ENCODE results near the gene NOMO2.
"Not testable (repeated sequence)": the region's sequence is repeated elsewhere in the genome, so short reads cannot be mapped to it uniquely, and the experiment has no call there.

NOMO2 gene

GRCh38 chr16:18561727-18562314 is at the start of gene NOMO2:
NOMO2 (minus strand) TSS chr16:18562097; CDS start chr16:18562040, 57 bp downstream.
- DNase-seq: peak; percentile 93

- DNase-seq: not testable (repeated sequence)
Observed at GRCh38 chr16:18610147-18610803, 48.4 kb upstream of the NOMO2 start.

GRCh38 chr16:18608271-18608670 is 46.4 kb upstream of the NOMO2 start:
- not testable (repeated sequence) for DNase-seq

- DNase-seq: not testable (repeated sequence)
Observed at GRCh38 chr16:18603572-18604246, 41.8 kb upstream of the NOMO2 start.

- not testable (repeated sequence) for DNase-seq
Observed at GRCh38 chr16:18598582-18598981, 36.7 kb upstream of the NOMO2 start.

GRCh38 chr16:18597734-18598133 is 35.8 kb upstream of the NOMO2 start:
- DNase-seq: not testable (repeated sequence)

- DNase-seq: not testable (repeated sequence)
Observed at GRCh38 chr16:18597319-18597718, 35.4 kb upstream of the NOMO2 start.

GRCh38 chr16:18595796-18596195 is 33.9 kb upstream of the NOMO2 start:
- DNase-seq: not testable (repeated sequence)

GRCh38 chr16:18594880-18595279 is 33.0 kb upstream of the NOMO2 start:
- DNase-seq: not testable (repeated sequence)

GRCh38 chr16:18593904-18594303 is 32.0 kb upstream of the NOMO2 start:
- not testable (repeated sequence) for DNase-seq

GRCh38 chr16:18592982-18593381 is 31.1 kb upstream of the NOMO2 start:
- DNase-seq: not testable (repeated sequence)

- DNase-seq: not testable (repeated sequence)
Observed at GRCh38 chr16:18591908-18592307, 30.0 kb upstream of the NOMO2 start.

GRCh38 chr16:18591441-18591840 is 29.5 kb upstream of the NOMO2 start:
- not testable (repeated sequence) for DNase-seq

- not testable (repeated sequence) for DNase-seq
Observed at GRCh38 chr16:18589806-18590205, 27.9 kb upstream of the NOMO2 start.

GRCh38 chr16:18586560-18587540 is 25.0 kb upstream of the NOMO2 start:
- not testable (repeated sequence) for DNase-seq

- not testable (repeated sequence) for DNase-seq
Observed at GRCh38 chr16:18585789-18586188, 23.9 kb upstream of the NOMO2 start.

GRCh38 chr16:18582902-18583301 is 21.0 kb upstream of the NOMO2 start:
- DNase-seq: no peak

GRCh38 chr16:18580396-18580795 is 18.5 kb upstream of the NOMO2 start:
- not testable (repeated sequence) for DNase-seq

- not testable (repeated sequence) for DNase-seq
Observed at GRCh38 chr16:18579261-18579660, 17.4 kb upstream of the NOMO2 start.

GRCh38 chr16:18577942-18578341 is 16.0 kb upstream of the NOMO2 start:
- not testable (repeated sequence) for DNase-seq

- not testable (repeated sequence) for DNase-seq
Observed at GRCh38 chr16:18575945-18576344, 14.0 kb upstream of the NOMO2 start.

GRCh38 chr16:18575298-18575917 is 13.5 kb upstream of the NOMO2 start:
- DNase-seq: not testable (repeated sequence)

All from activated effector memory CD4-positive, alpha-beta T cell treated with Interleukin-2 at 50 U/mL for 16 hours (primary cell).